Body of pancreas (tissue), 4 donors: ENCODE data around the gene CCDC112. TPM values are rescaled to one million over a fixed set of nuclear protein-coding genes. Genes with fewer than 3 reads are reported as not detected.
"Not testable (repeated sequence)": the region's sequence is repeated elsewhere in the genome, so short reads cannot be mapped to it uniquely, and the experiment has no call there.

Experiments
- ATAC-seq: fragments of 150-250 bp; one replicate; pipeline ENCODE4 v1.9.1; 2016
- DNase-seq, 4 donors: peaks; one replicate each; pipeline ENCODE4 v3.0.0-alpha.2; 2019
- H3K27ac ChIP-seq, 4 donors: fragments of 200-600 bp; sonication (generic); 1 replicate in 3 of 4; 2 replicates in 1 of 4; pipeline versions ENCODE4 v1.5.1 to v1.6.1; 2016 to 2019; ENCODE audit warnings: mild to moderate bottlenecking in 1 of 4, mixed read lengths in 1 of 4, moderate library complexity in 1 of 4
- H3K27me3 ChIP-seq, 2 donors: fragments of 200-600 bp; sonication (generic); one replicate each; pipeline ENCODE4 v1.6.0; 2016; ENCODE audit warnings: mild to moderate bottlenecking in 1 of 2
- H3K36me3 ChIP-seq, 2 donors: fragments of 200-600 bp; sonication (generic); replicated peaks in 1 of 2; 2 replicates each; pipeline ENCODE4 v1.5.1; 2016; ENCODE audit warnings: low read depth in 2 of 2; ENCODE audit not compliant: insufficient read depth in 1 of 2
- H3K4me1 ChIP-seq: fragments of 200-600 bp; sonication (generic); one replicate; pipeline ENCODE4 v1.6.0; 2016
- H3K4me3 ChIP-seq, 2 donors: fragments of 200-600 bp; sonication (generic); 1 replicate in 1 of 2; 2 replicates in 1 of 2; pipeline ENCODE4 v1.5.1; 2016 to 2019
- H3K9me3 ChIP-seq, 3 donors: fragments of 200-600 bp; sonication (generic); 1 replicate in 2 of 3; 2 replicates in 1 of 3; pipeline ENCODE4 v1.5.1; 2016
- POLR2A ChIP-seq, 3 donors: fragments of 450-650 bp; IDR thresholded peaks; one replicate each; pipeline ENCODE4 v1.6.1; 2016; ENCODE audit warnings: antibody characterized with exemption in 3 of 3, mild to moderate bottlenecking in 2 of 3
- WGBS, 2 donors: methylation state at CpG; one replicate each; pipeline ENCODE4 v1.1.5; 2017; 5-methylcytosine and 5-hydroxymethylcytosine counted together
- intact Hi-C: fragments of 100-400 bp; cut with DNase I; formaldehyde crosslinking; loops from one replicate; pipeline ENCODE4 v1.15.1; 2023
- total RNA-seq, 2 donors: library from RNA; depleted of rRNA; stranded (reverse); fragments of >200 nt; gene quantifications; one replicate each; pipeline ENCODE4 v1.1.0, GENCODE V29; 2016
- TF ChIP-seq, protein P1 (sequence below), 7 experiments: fragments of 450-650 bp in 4 of 7; fragments of 200-600 bp in 3 of 7; sonication (generic) in 3 of 7; IDR thresholded peaks; one replicate each; pipeline ENCODE4 v1.5.1; 2016 to 2019; ENCODE audit warnings: antibody characterized with exemption in 7 of 7

The CCDC112 gene
- total RNA-seq, 2 donors from 2014 or later = 10.1 to 20.1 TPM

- WGBS, 2 donors = 0 to 1% methylated on average over 15 to 50 of the region's 50 CpGs
- intact Hi-C loops = no loop called here
- Histone ChIP-seq H3K27ac (peak within 1 kb of the TSS; percentile 63 to 82 (median 80)), H3K4me1 (peaks cover 14% of the 10 kb centered on the region), H3K27me3 (no peaks in the 10 kb centered on the region), H3K4me3 (peak within 1 kb of the TSS; percentile 35 to 83), H3K36me3 (no peaks in the 10 kb centered on the region), H3K9me3 (no peaks in the 10 kb centered on the region)
- DNase-seq (peak; percentile 66 to 79 (median 70)), ATAC-seq (peak; percentile 91)
- TF ChIP-seq, protein P1, sequence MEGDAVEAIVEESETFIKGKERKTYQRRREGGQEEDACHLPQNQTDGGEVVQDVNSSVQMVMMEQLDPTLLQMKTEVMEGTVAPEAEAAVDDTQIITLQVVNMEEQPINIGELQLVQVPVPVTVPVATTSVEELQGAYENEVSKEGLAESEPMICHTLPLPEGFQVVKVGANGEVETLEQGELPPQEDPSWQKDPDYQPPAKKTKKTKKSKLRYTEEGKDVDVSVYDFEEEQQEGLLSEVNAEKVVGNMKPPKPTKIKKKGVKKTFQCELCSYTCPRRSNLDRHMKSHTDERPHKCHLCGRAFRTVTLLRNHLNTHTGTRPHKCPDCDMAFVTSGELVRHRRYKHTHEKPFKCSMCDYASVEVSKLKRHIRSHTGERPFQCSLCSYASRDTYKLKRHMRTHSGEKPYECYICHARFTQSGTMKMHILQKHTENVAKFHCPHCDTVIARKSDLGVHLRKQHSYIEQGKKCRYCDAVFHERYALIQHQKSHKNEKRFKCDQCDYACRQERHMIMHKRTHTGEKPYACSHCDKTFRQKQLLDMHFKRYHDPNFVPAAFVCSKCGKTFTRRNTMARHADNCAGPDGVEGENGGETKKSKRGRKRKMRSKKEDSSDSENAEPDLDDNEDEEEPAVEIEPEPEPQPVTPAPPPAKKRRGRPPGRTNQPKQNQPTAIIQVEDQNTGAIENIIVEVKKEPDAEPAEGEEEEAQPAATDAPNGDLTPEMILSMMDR (IDR thresholded peaks at IDR 0.05) = no peak
- peak; percentile 11 to 73 (median 61) for TF ChIP-seq POLR2A (IDR thresholded peaks at IDR 0.05)
These were observed 34.0 kb downstream of the CCDC112 start, which contains the start of gene PGGT1B for GRCh38 chr5:115262321-115263077. TSS of gene PGGT1B (minus strand) at chr5:115262877. CDS start at chr5:115262851, 26 bp downstream.

DNA sequence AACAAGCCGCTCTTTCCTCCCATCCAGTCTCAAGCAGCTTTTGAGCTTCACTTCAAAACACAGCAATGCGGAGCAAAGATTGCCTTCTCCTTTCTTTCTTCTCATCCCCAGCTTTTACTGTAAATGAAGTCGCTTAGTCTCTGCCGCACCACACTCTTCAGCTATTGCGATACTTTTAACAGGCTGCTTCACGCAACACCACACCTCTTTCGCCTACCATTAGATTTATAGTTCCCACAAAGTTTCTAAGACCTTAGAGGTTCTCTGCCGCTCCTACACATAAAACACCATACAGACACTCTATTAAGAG, 34.5 kb downstream of the CCDC112 start:
- Histone ChIP-seq H3K27ac (peak overlapping the region in 2 of 4 donors; percentile 82), H3K4me1 (peaks cover 14% of the 10 kb centered on the region), H3K4me3 (peak overlapping the region; percentile 35 to 83), H3K27me3 (no peaks in the 10 kb centered on the region), H3K9me3 (no peaks in the 10 kb centered on the region), H3K36me3 (no peaks in the 10 kb centered on the region)
- TF ChIP-seq, protein P1 (IDR thresholded peaks at IDR 0.05) = no peak
- TF ChIP-seq POLR2A (IDR thresholded peaks at IDR 0.05) = no peak
- whole genome bisulfite sequencing, 2 donors = 2% methylated on average over 8 of the region's 8 CpGs
- ATAC-seq (no peak), DNase-seq (no peak)
- intact Hi-C loops = no loop called here

DNA sequence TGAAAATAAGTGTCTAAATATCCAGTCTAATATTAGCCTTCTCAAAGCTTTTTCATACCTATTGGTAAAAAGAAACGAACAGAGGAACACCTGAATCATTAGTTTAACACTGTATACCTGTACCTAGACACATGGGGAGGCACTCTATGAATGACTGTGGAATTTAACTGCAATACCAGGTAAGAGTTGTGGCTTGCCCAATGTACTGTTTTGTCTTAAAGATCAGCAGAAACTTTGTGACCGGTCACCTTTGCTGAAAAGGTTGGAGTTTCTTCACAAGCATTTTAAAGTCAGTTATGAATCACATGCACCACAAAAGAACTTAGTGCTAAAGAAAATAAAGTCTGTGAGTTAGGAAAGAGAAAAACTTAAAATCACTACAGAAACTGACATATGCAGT, 36.2 kb downstream of the CCDC112 start:
- no peaks in the 10 kb centered on the region for H3K27me3 ChIP-seq
- 82 to 85% methylated on average over 2 of the region's 2 CpGs for WGBS, 2 donors
- TF ChIP-seq POLR2A (IDR thresholded peaks at IDR 0.05) = no peak
- TF ChIP-seq, protein P1 (IDR thresholded peaks at IDR 0.05) = no peak
- ATAC-seq (no peak), DNase-seq (no peak)
- no peak overlapping the region for H3K27ac ChIP-seq
- intact Hi-C loops = no loop called here
- no peaks in the 10 kb centered on the region for H3K36me3 ChIP-seq
- peaks cover 27% of the 10 kb centered on the region for H3K4me1 ChIP-seq
- H3K9me3 ChIP-seq = no peaks in the 10 kb centered on the region
- H3K4me3 ChIP-seq = no peak overlapping the region

DNA sequence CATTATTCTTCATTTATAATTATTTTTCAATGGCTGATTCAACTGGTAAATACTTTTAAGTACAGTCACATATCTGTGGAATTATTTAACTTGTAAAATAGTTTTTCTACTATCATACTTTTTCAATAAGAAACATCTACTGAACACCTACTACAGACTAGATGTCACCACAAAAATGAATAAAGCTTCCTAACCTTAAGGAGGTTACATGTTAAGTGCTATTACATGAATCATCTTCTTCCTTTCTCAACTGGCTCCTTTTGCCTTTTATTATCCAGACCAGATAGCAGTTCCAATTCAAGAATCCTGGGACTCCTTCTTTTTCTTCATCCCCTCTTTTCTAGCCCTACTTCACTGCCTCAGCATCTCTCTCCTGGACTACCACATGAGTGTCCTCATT, 38.5 kb downstream of the CCDC112 start:
- Histone ChIP-seq H3K27me3 (no peaks in the 10 kb centered on the region), H3K4me3 (no peak overlapping the region), H3K27ac (no peak overlapping the region), H3K9me3 (no peaks in the 10 kb centered on the region), H3K4me1 (peaks cover 30% of the 10 kb centered on the region), H3K36me3 (no peaks in the 10 kb centered on the region)
- no peak for TF ChIP-seq POLR2A (IDR thresholded peaks at IDR 0.05)
- DNase-seq = no peak
- intact Hi-C loops = no loop called here
- ATAC-seq = no peak

GRCh38 chr5:115249379-115249778, 47.1 kb downstream of the CCDC112 start:
- not testable (repeated sequence) for H3K36me3 ChIP-seq, H3K27me3 ChIP-seq, H3K4me1 ChIP-seq, H3K27ac ChIP-seq, ATAC-seq, H3K4me3 ChIP-seq, H3K9me3 ChIP-seq, DNase-seq
- 74 to 77% methylated on average over 5 of the region's 5 CpGs for WGBS, 2 donors
- intact Hi-C loops = loop anchor here (10.0 kb wide), 1 partner anchor 155 kb away; no protein-coding TSS in a partner anchor
